IMR-90 (cell line): ENCODE results near the gene TP73. TPM values are rescaled to one million over a fixed set of nuclear protein-coding genes. Genes with fewer than 3 reads are reported as not detected.

Experiments used
- polyA plus RNA-seq, 3 experiments: library from polyadenylated mRNA; depleted of rRNA; stranded (reverse); fragments of >200 nt; gene quantifications; 2 replicates each; pipeline ENCODE4 v1.2.3, GENCODE V29; 2012; ENCODE audit warnings: low replicate concordance in 1 of 3
- total RNA-seq: library from RNA; depleted of rRNA; stranded (reverse); fragments of >200 nt; gene quantifications from 2 replicates; pipeline ENCODE4 v1.2.3, GENCODE V29; 2012
- TF ChIP-seq, protein P1 (sequence below): conservative IDR thresholded peaks from 2 replicates; pipeline ENCODE4 v1.5.1; 2012; ENCODE audit warnings: mild to moderate bottlenecking, low read depth, low read length, improper control_type of control experiment

Gene TP73
- total and polyA plus RNA-seq, 2 of the 4 experiments (the other 2 are of a cell fraction): not detected

DNA sequence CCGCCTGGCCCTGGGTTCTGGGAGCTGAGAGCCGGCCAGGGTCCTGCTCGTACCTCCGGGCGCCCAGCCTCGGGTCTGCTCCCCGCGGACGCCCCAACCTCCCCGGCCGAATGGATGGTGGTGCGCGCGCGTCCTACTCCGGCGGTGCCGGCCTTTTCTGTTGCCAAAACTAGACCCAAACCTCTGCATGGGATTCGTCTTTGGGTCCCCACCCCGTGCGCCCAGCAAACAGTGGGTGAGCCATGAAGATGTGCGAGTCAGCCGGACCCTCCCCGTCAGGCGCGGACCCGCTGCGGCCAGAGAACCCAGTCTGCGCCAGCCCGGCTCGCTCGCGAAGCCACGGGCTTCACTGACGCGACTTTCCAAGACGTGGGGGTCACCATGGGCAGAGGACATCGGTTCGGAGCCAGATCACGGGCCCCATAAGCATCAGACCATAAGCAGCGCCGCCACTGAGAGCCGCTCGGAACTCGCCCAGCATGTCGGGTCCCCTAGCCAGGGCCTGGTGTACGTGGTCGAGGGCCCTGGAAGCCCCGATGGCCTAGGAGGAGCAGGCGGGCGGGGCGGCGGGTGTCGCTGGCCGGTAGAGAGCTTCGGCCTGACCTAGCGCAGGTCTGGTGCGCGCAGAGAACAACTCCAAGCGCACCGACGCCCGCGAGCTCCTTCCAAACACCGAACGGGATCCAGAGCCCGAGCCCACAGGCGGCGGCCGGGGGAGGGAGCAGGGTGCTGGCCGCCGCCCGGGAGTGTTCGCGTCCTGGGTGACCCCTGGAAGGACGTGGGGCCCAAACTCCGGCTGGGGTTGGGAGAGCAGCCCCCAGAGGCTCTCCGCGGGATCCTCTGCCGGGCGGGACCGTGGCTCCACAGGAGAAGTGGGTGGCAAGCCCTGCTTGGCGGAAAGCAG, 1.0 kb upstream of the TP73 start (continued):
- TF ChIP-seq, protein P1, sequence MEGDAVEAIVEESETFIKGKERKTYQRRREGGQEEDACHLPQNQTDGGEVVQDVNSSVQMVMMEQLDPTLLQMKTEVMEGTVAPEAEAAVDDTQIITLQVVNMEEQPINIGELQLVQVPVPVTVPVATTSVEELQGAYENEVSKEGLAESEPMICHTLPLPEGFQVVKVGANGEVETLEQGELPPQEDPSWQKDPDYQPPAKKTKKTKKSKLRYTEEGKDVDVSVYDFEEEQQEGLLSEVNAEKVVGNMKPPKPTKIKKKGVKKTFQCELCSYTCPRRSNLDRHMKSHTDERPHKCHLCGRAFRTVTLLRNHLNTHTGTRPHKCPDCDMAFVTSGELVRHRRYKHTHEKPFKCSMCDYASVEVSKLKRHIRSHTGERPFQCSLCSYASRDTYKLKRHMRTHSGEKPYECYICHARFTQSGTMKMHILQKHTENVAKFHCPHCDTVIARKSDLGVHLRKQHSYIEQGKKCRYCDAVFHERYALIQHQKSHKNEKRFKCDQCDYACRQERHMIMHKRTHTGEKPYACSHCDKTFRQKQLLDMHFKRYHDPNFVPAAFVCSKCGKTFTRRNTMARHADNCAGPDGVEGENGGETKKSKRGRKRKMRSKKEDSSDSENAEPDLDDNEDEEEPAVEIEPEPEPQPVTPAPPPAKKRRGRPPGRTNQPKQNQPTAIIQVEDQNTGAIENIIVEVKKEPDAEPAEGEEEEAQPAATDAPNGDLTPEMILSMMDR: no peak
